Upper lobe of right lung (tissue), 1 donor: ENCODE results near the gene CYLD. TPM values are rescaled to one million over a fixed set of nuclear protein-coding genes. Genes with fewer than 3 reads are reported as not detected.

Experiments used
- ATAC-seq: fragments of 200-7000 bp; cut with Tn5 transposase; one replicate; pipeline ENCODE4 v1.9.1; 2020; ENCODE audit warnings: mild to moderate bottlenecking, moderate library complexity
- DNase-seq: peaks from one replicate; pipeline ENCODE4 v3.0.0-alpha.2; 2020
- H3K27ac ChIP-seq: fragments of 200-600 bp; one replicate; pipeline ENCODE4 v1.8.0; 2022
- H3K27me3 ChIP-seq: fragments of 200-600 bp; one replicate; pipeline ENCODE4 v1.8.0; 2022; ENCODE audit warnings: mild to moderate bottlenecking
- H3K36me3 ChIP-seq: fragments of 200-600 bp; one replicate; pipeline ENCODE4 v1.8.0; 2022
- H3K4me1 ChIP-seq: fragments of 200-600 bp; one replicate; pipeline ENCODE4 v1.8.0; 2022
- H3K4me3 ChIP-seq: fragments of 200-600 bp; one replicate; pipeline ENCODE4 v1.8.0; 2022; ENCODE audit warnings: mild to moderate bottlenecking
- H3K9me3 ChIP-seq: fragments of 200-600 bp; one replicate; pipeline ENCODE4 v1.8.0; 2022
- intact Hi-C: fragments of 100-400 bp; cut with DNase I; formaldehyde crosslinking; loops from one replicate; pipeline ENCODE4 v1.11.0; 2022
- total RNA-seq: library from RNA; stranded (reverse); fragmentation: NEBNext Ultra II Directional; extraction: Animal tissue kit (Norgen Biotek cat#: 25700); gene quantifications from one replicate; pipeline ENCODE4 v1.2.1, GENCODE V29; 2021
- TF ChIP-seq, protein P1 (sequence below): fragments of 200-600 bp; IDR thresholded peaks from one replicate; pipeline ENCODE4 v1.8.0; 2022; ENCODE audit warnings: antibody characterized with exemption
- donor health status: DM: no; HTN: yes; CAD: no; lungs with severe emphysema.

Gene CYLD
- total RNA-seq, 1 donor from 2014 or later = 48.3 TPM

DNA sequence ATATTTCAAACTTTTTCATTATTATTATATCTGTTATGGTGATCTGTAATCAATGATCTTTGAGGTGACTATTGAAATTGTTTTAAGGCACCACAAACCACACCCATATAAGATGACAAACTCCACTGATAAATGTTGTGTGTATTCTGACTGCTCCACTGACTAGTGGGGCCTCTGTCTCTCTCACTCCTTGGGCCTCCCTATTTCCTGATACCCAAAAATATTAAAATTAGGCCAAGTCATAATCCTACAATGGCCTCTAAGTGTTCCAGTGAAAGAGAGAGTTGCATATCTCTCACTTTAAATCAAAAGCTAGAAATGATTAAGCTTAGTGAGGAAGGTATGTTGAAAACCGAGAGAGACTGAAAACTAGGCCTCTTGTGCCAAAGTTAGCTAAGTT, 23.4 kb downstream of the CYLD start:
- DNase-seq (no peak), ATAC-seq (no peak)
- Histone ChIP-seq H3K4me3 (no peak overlapping the region), H3K4me1 (peaks cover 7% of the 10 kb centered on the region), H3K27me3 (no peaks in the 10 kb centered on the region), H3K36me3 (peaks cover 13% of the 10 kb centered on the region), H3K27ac (no peak overlapping the region), H3K9me3 (no peaks in the 10 kb centered on the region)
- TF ChIP-seq, protein P1, sequence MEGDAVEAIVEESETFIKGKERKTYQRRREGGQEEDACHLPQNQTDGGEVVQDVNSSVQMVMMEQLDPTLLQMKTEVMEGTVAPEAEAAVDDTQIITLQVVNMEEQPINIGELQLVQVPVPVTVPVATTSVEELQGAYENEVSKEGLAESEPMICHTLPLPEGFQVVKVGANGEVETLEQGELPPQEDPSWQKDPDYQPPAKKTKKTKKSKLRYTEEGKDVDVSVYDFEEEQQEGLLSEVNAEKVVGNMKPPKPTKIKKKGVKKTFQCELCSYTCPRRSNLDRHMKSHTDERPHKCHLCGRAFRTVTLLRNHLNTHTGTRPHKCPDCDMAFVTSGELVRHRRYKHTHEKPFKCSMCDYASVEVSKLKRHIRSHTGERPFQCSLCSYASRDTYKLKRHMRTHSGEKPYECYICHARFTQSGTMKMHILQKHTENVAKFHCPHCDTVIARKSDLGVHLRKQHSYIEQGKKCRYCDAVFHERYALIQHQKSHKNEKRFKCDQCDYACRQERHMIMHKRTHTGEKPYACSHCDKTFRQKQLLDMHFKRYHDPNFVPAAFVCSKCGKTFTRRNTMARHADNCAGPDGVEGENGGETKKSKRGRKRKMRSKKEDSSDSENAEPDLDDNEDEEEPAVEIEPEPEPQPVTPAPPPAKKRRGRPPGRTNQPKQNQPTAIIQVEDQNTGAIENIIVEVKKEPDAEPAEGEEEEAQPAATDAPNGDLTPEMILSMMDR = no peak
- intact Hi-C loops = no loop called here

DNA sequence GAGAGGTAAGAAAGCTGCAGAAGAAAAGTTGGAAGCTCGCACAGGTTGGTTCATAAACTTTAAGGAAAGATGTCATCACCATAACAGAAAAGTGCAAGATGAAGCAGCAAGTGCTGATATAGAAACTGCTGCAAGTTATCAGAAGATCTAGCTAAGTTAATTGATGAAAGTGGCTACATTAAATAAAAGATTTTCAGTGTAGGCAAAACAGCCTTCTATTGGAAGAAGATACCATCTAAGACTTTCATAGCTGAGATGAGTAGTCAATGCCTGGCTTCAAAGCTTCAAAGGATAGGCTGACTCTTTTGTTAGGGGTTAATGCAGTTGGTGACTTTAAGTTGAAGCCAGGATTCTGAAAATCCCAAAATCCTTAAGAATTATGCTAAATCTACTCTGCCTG, 24.0 kb downstream of the CYLD start:
- no peaks in the 10 kb centered on the region for H3K9me3 ChIP-seq
- intact Hi-C loops = no loop called here
- ATAC-seq (no peak), DNase-seq (no peak)
- H3K36me3 ChIP-seq = peaks cover 9% of the 10 kb centered on the region
- H3K4me3 ChIP-seq = no peak overlapping the region
- H3K4me1 ChIP-seq = peaks cover 5% of the 10 kb centered on the region
- H3K27ac ChIP-seq = no peak overlapping the region
- no peaks in the 10 kb centered on the region for H3K27me3 ChIP-seq
- TF ChIP-seq, protein P1 = no peak

DNA sequence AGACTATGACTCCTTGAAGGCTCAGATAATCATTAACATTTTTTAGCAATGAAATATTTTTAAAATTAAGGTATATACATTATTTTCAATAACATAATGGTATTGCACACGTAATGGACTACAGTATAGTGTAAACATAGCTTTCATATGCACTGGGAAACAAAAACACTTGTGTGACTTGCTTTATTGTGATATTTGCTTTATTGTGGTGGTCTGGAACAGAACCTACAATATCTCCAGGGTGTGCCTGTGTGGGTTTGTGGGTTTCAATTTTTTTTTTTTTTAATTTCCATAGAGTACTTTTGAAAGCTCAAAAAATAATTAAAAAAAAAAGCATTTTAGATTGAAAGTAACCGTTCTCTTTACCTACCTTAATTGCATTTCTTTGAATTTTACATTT, 25.3 kb downstream of the CYLD start:
- intact Hi-C loops = no loop called here
- H3K9me3 ChIP-seq = no peaks in the 10 kb centered on the region
- ATAC-seq (no peak), DNase-seq (no peak)
- no peak overlapping the region for H3K4me3 ChIP-seq
- no peak overlapping the region for H3K27ac ChIP-seq
- H3K27me3 ChIP-seq = no peaks in the 10 kb centered on the region
- H3K36me3 ChIP-seq = peaks cover 7% of the 10 kb centered on the region
- TF ChIP-seq, protein P1 = no peak
- H3K4me1 ChIP-seq = no peaks in the 10 kb centered on the region

DNA sequence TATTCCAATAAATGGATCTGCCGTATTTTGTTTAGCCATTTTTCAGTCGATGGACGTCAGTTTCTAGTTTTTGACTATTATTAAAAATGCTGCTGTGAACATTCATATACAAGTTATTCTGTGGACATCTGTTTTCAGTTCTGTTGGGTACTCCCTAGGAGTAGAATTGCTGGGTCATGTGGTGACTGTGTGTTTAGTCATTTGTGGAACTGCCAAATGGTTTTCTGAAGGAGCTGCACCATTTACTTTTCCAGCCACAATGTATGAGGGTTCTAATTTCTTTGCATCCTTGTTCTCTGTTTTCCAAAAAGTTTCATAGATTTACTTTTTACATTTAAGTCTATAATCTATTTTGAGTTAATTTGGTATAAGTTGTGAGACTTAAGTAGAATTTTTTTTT, 29.5 kb downstream of the CYLD start:
- Histone ChIP-seq H3K27ac (no peak overlapping the region), H3K4me1 (no peaks in the 10 kb centered on the region), H3K9me3 (no peaks in the 10 kb centered on the region), H3K36me3 (no peaks in the 10 kb centered on the region), H3K4me3 (no peak overlapping the region), H3K27me3 (no peaks in the 10 kb centered on the region)
- intact Hi-C loops = no loop called here
- TF ChIP-seq, protein P1 = no peak
- ATAC-seq (no peak), DNase-seq (no peak)

DNA sequence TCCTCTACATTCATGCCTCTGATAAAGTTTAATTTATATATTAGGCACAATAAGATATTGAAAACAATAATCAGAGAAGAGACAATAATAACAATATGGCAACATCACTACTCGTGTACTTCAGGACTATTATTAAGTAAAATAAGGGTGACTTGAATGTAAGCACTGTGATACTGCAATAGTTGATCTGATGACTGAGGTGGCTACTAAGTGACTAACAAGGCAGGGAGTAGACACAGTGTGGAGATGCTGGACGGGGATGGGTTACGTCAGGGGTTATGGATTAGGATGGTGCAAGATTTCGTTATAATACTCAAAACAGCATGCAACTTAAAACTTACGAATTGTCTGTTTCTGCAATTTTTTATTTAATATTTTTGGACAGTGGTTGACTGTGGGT, 32.5 kb downstream of the CYLD start:
- Histone ChIP-seq H3K27me3 (no peaks in the 10 kb centered on the region), H3K4me3 (no peak overlapping the region), H3K27ac (no peak overlapping the region), H3K36me3 (peaks cover 9% of the 10 kb centered on the region), H3K4me1 (no peaks in the 10 kb centered on the region), H3K9me3 (no peaks in the 10 kb centered on the region)
- DNase-seq (no peak), ATAC-seq (no peak)
- intact Hi-C loops = no loop called here
- TF ChIP-seq, protein P1 = no peak

DNA sequence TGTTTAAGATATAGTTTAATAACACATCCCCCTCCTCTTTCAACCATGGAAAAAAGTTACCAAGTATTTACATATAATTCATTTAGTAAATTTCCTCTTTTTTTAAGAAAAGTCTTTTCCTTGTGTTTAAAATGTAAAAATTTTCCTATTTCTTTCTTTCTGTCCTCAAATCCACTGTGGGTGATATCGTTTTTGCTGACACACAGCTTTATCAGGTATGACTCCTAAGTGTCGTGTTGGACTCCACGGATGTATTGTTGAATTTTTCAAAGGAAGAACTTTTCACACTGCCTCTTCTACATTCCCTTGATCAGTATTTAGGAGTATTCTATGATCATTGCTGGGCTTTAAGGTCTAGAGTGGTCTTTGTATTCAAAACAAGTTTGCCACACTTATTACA, 33.1 kb downstream of the CYLD start:
- intact Hi-C loops = no loop called here
- H3K4me3 ChIP-seq = no peak overlapping the region
- TF ChIP-seq, protein P1 = no peak
- no peaks in the 10 kb centered on the region for H3K9me3 ChIP-seq
- DNase-seq = no peak
- no peak overlapping the region for H3K27ac ChIP-seq
- no peaks in the 10 kb centered on the region for H3K4me1 ChIP-seq
- H3K27me3 ChIP-seq = no peaks in the 10 kb centered on the region
- no peak for ATAC-seq
- H3K36me3 ChIP-seq = peaks cover 14% of the 10 kb centered on the region
